Measurements from ENCODE around the gene ZNF22.

The ZNF22 gene

DNA sequence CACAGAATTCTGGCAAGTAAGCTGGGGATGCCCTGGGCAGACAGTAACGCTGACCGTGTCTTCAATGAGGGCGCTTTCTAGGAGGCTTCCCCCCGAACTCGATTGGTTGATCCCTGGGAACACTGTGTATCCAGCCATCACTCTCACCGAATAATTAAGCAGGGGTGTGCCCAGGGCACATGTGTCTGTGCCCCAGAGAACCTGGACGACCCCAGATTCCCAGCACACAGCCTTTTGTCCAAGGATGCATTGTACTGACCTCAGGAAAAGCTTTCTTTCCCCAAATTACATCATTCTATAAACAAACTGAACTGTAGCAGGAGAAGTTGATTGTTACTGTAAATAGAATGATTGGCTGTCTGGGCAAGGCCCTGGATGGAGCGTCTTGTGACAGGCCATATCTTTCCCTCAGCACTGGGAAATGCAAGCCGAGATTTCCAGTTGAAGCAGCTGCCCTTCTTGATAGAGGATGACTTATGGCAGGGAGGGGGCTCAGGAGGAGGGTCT is 15.5 kb upstream of the ZNF22 start:
- no peak overlapping the region for H3K4me3 ChIP-seq (ENCODE audit: low read length)
- TF ChIP-seq ZNF274 (IDR thresholded peaks at IDR 0.05; ENCODE audit: low read depth, low read length) = no peak

DNA sequence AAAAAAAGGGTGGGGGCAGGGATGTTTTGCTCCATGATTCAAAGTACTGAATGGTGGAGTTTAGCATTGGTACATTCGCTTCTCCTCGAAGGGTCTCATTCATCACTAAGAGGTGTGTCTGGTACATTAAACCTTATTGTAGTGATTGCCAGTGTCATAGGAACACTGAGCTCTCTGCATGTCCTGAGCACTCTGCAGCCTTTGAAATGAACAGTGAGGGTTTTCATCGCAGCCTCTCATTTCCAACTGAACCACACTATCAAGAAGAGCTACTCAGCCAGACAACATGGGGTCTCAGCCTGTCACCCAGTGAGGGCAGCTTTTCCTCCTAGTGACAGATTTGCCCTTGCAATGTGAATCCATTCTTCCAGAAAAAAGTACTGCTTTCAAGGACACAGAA is 14.5 kb upstream of the ZNF22 start:
- H3K4me3 ChIP-seq (ENCODE audit: low read length) = no peak overlapping the region
- no peak for TF ChIP-seq ZNF274 (IDR thresholded peaks at IDR 0.05; ENCODE audit: low read depth, low read length)

DNA sequence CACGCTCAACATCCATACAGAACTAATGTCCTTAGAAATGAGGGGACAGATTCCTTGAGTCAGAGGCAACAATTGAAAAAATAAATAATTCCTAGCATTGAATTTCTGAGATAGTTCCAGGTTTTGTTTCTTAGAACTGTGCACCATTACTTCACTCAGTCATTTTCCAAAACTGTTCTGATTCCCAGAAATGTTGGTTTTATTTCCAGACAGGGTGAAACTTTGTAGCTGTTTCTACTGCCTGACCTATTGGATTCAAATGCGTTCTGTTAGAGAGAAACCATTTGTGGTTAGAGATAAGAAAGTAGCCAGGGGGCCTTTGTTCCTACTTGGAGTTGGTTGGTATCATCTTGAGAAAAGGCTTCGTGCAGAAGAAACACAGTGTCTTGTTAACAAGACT is 14.1 kb upstream of the ZNF22 start:
- no peak overlapping the region for H3K4me3 ChIP-seq (ENCODE audit: low read length)
- no peak for TF ChIP-seq ZNF274 (IDR thresholded peaks at IDR 0.05; ENCODE audit: low read depth, low read length)

DNA sequence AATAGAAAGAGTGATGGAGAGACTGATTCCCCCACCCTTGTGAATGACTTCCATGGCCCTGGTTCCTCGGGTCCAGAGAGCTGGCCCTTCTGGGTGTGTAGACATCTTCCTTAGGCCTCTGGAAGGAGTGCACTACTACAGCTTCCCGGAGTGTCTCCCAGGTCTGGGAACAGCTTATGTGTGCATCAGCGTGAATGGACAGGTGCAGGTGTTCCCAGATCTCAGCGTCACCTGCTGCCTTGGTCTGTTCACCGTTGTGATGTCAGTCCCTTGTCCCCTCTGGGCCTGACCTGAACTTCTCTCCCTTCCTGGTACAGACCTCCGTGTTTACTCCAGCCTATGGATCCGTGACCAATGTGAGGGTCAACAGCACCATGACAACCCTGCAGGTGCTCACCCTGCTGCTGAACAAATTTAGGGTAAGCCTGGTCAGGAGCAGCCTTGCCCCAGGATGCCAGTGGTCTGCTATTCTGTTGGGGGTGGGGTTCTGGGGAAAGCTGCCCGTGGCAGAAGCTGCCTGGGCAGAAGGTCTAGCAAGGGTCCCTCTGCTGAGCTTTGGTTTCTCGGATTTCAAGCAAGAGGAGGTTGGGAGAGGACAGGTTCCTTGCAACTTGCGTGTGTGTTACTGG is 11.7 kb upstream of the ZNF22 start:
- no peak for TF ChIP-seq ZNF274 (IDR thresholded peaks at IDR 0.05; ENCODE audit: low read depth, low read length)
- no peak overlapping the region for H3K4me3 ChIP-seq (ENCODE audit: low read length)

DNA sequence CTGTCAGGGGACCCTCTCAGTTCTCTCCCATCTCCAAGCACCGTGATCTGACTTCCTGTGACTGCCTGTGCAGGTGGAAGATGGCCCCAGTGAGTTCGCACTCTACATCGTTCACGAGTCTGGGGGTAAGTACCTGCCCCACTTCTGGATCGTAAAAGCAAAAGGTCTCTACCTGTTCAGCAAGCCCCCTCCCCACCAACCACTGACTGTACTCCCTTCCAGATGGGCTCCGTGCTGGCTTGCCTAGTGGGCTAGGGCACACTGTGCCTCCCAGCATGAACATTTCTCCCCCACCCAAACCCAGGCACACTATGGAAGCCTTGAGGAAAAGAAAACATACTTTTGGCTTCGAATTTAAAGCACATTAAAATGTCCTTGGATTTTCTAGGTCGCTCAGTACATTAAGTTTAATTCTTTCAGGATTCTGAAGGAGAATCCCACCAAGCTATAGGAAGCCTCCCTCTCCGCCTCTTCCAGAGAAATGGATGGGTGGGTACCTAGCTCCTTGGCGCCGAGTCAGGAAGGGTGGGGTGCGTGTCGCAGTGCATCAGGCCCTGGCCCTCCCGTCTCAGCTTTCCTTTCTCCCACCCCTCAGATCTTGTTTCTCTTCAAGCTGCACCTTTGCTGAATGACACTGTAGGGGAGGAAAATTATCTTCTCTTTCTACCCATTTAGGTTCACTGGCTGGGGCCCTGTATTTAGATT is 11.0 kb upstream of the ZNF22 start:
- no peak overlapping the region for H3K4me3 ChIP-seq (ENCODE audit: low read length)
- TF ChIP-seq ZNF274 (IDR thresholded peaks at IDR 0.05; ENCODE audit: low read depth, low read length) = no peak

DNA sequence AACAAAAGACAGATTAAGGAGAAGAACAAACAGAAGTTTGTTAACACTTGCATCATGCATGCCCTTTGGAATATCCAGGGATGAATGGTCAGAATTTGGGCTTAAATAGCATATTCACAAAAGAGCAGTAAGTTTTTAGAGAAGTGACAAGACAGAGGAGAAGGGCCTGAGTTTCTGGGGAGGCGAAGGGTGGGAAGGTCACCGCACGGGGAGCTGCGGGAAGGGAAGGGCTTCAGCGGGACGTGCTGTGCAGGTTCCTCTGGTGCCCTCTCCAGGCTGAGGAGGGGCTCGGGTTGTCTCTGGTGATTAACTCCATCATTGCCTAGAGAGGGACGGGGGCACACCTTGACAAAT is 10.4 kb upstream of the ZNF22 start:
- TF ChIP-seq ZNF274 (IDR thresholded peaks at IDR 0.05; ENCODE audit: low read depth, low read length) = no peak

DNA sequence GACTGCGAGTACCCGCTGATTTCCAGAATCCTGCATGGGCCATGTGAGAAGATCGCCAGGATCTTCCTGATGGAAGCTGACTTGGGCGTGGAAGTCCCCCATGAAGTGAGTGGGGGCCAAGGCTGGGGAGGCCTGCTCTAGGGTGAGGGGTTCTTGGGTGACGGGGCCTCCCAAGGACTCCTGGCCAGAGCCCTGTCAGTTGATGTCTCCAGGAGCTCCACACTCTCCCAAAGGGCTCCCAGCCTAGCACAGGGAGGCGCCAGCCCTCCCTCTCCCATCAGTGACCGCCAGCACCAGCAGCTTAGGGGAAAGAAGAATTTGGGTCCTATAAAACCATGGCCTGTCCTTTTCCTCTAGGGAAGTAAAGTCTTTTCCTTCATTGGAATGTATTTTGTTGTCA is 9.8 kb upstream of the ZNF22 start:
- no peak overlapping the region for H3K4me3 ChIP-seq (ENCODE audit: low read length)
- no peak for TF ChIP-seq ZNF274 (IDR thresholded peaks at IDR 0.05; ENCODE audit: low read depth, low read length)

More for the DNA sequence above, 10.4 kb upstream of the ZNF22 start:
- H3K4me3 ChIP-seq (ENCODE audit: low read length) = no peak overlapping the region

DNA sequence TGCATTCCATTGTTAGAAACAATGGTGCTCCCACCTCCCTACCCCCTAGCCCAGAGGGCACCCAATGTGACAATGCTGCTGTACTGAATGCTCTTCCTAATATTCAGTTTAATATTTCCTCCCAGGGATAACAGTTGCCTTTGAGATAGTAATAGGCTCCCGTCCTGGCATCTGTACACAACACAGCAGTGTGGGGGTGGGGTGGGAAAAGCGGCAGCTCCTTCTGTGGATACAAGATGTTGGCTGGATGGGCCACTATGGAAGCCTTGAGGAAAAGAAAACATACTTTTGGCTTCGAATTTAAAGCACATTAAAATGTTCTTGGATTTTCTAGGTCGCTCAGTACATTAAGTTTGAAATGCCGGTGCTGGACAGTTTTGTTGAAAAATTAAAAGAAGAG is 9.2 kb upstream of the ZNF22 start:
- no peak overlapping the region for H3K4me3 ChIP-seq (ENCODE audit: low read length)
- no peak for TF ChIP-seq ZNF274 (IDR thresholded peaks at IDR 0.05; ENCODE audit: low read depth, low read length)

DNA sequence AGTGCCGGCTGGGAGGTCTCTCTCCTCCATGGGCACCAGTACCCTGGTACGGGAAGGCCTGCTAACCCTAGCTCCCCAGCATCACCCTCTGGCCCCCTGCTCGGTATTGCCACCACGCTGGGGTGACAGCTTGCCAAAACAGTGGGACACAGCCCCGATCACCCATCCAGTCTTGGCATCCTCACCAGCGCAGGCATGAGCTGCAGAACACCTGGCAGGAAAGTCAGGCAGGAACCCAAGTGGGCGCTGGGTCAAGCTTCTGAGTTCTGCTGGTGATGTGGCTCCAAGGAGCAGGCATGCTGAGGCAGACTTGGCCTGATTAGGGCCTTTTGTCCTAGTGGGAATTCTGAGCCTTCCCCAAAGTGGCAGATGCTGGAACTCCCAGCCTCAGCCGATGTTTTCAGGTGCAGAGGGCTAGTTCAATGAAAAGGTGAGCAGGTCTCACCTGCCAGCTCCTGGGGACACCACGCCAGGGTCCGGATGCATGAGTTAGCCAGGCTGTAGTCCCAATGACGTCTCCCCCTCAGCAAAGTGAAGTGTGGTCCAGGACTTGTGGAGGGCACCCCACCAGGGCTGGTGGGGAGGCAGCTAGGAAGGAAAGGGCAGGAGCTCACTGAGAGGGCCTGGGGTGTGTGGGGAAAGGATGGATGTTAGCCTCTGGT is 8.5 kb upstream of the ZNF22 start:
- H3K4me3 ChIP-seq (ENCODE audit: low read length) = no peak overlapping the region
- no peak for TF ChIP-seq ZNF274 (IDR thresholded peaks at IDR 0.05; ENCODE audit: low read depth, low read length)

DNA sequence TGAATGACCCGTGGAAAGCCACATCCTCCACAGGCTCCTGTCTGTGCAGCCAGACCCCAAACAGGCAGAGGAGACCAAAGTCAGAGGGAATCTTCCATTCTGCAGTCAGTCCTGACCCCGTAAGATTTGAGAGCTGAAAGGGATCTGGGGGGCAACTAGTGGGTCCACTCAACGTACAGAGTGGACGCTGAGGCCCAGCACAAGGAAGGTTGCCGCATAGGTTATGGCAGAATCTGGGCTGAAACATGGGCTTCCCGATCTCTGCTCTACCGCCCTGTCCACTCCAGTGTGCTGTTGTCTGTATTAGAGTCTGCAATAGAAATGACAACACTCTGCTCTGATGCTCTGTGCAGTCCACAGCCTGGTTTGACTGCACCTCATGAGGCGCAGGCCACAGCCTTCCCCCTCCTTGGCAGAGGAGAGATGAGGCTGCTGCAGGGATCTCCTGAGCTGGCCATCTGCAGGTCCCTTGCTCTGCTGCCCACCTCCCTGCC is 7.9 kb upstream of the ZNF22 start:
- H3K4me3 ChIP-seq (ENCODE audit: low read length) = no peak overlapping the region
- TF ChIP-seq ZNF274 (IDR thresholded peaks at IDR 0.05; ENCODE audit: low read depth, low read length) = no peak

DNA sequence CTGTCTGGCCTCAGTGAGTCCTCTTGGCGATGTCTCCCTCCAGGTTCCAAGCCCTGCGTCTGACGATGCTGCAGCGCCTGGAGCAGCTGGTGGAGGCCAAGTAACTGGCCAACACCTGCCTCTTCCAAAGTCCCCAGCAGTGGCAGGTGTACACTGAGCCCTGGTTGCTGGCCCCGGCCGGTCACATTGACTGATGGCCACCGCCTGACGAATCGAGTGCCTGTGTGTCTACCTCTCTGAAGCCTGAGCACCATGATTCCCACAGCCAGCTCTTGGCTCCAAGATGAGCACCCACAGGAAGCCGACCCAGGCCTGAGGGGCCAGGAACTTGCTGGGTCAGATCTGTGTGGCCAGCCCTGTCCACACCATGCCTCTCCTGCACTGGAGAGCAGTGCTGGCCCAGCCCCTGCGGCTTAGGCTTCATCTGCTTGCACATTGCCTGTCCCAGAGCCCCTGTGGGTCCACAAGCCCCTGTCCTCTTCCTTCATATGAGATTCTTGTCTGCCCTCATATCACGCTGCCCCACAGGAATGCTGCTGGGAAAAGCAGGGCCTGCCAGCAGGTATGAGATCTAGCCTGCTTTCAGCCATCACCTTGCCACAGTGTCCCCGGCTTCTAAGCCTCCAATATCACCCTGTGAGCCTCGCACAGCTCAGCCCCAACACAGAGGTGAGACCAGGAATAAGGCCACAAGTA is 7.3 kb upstream of the ZNF22 start:
- H3K4me3 ChIP-seq (ENCODE audit: low read length) = no peak overlapping the region
- TF ChIP-seq ZNF274 (IDR thresholded peaks at IDR 0.05; ENCODE audit: low read depth, low read length) = no peak

DNA sequence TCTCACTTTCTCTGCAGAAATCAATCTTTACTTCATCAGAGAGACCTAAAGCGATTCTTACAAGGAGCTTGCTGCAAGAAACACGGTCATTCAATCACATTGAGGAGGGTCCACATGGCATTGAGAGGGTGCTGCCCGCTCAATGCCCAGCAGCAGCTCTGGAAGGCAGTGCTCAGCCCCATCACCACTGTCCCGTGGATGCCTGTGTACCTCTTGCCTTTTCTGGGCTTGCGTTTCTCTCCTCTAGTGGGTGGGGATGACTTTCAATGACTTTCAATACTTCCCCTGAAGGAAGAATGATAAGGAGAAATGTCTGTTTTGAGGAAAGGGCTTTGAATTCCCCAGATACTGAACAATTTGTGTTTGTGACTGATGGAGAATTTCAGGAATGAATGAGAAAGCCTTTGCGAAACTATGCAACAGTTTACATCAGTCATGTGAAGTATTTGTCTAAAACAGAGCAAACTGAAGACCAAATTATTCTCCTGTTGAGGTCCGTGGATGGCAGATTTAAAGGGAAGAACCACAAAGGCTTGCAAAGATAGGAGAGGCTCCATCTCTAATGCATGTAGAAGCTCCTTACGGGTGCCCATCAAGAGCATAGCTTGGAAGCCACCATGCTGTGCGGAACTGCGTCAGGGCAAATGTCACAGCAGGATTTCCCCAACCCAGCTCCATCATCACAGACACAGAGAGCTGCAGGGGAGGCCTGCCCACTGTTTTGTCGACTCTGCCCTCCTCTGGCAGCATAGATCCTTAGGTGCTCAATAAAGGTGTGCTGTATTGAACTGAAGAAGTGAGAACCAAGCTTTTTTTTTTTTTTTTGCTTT is 6.6 kb upstream of the ZNF22 start:
- no peak overlapping the region for H3K4me3 ChIP-seq (ENCODE audit: low read length)
- TF ChIP-seq ZNF274 (IDR thresholded peaks at IDR 0.05; ENCODE audit: low read depth, low read length) = no peak

DNA sequence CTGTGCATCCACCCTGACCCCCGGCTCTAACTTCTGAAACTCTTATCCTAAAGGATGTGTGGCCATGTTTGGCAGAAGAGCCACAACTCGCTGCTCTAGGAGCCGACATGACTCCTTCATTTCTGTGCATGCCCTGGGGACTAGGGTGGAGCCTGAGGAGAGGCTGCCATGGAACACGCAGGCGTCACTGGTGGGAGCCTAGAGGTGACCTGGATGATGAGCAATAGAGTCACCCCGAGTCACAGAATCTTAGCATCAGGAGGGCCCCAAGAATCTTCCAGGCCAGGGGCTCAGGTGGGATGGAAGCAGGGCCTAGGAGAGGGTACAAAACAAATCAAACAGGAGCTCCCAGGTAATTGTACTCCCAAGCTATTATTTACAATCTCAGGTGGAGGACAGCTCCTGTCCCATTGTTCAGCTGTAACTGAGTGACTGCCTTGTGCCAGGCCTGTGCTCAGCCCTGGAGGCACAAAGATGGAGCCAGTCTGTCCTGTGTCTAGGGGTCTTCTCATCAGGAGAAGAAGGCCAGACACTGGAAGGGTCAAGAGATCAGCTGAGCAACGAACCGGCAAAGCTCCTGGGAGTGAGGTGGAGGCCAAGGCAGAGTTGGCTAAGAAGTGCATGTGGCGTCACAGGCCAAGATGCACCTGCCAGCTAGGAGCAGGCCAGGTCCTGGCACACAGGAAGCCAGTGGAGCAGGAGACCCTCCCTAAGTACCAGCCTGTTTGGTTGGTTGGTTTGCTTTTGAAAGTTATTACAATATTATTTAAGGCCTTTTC is 5.8 kb upstream of the ZNF22 start:
- TF ChIP-seq ZNF274 (IDR thresholded peaks at IDR 0.05; ENCODE audit: low read depth, low read length) = no peak
- H3K4me3 ChIP-seq (ENCODE audit: low read length) = no peak overlapping the region
